ENCODE results near the gene PRPF4.
"Not testable (repeated sequence)": the region's sequence is repeated elsewhere in the genome, so short reads cannot be mapped to it uniquely, and the experiment has no call there.

The PRPF4 gene
- 21.6 to 59.1 (median 44.8) reads per million in 18 experiments for total RNA-seq

DNA sequence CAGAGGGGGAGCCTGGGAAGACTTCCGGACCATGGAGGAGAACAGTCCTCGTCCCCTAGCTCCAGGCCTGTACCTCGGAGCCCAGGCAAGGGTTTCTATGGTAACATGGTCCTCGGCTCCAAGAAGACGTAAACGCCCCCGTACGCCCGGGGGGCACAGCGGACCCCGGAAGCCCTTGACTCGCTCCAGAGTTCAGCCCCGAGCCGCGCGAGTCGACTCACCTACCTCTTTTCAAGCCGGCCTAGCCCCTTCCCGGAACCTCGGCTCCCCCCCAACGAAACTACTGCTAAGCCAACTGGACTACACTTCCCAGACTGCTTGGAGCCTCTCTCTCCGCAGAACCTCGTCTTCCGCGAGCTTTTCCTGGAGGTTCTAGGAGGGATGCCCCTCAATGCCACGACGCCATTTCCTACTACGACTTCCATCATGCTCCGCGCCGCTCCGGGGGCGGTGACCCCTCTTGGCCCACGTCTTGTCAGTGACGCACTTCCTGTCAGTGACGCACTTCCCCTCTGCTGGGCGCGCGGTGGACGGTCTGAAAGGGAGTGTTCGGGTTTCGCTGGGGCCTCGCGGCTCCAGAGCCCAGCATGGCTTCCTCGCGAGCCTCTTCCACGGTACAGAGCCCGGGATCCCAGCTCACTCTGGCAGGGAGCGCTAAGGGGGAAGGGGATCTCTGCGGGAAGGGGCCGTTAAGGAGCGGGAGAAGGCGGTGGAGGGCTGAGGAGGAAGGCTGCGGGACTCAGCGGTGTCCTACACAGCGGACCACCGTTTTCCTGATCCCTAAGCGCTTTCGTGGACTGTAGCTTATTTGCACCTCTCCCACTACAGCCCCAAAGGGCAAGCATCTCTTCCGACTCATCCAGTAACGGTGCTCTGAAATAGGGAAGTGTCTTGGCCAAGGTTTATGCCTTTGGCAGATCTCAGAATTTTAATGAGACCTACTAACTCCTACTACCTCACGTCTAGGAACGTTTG, at the start of gene PRPF4, which contains the start of gene CDC26:
TSS of gene PRPF4 (plus strand) at position 502 of the 975 bp plus-strand sequence. CDS start at position 588, 86 bp downstream.
TSS of gene CDC26 (minus strand) at position 416 of the 975 bp plus-strand sequence. CDS start 3,065 bp downstream, outside the sequence.
- peak; percentile 97 to 98 for DNase-seq

DNA sequence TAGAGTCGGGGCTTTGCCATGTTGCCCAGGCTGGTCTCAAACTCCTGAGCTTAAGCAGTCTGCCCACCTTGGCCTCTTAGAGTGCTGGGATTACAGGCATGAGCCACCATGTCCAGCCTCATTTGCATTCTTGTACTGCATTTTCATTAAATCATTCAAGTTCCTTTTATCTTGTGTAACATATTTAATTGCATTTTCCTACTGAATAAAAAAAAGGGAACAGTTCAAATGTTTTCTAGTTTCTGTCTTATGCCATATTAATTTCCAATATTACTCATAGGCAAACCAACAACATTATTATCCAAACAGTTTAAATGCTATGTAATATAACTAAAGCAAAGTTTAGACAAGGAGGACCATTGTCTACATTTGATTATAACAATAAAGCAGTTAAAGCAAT, 48.0 kb upstream of the PRPF4 start:
- peak in 1 of 2 donors; percentile 52 for DNase-seq

GRCh38 chr9:113228130-113228665, 47.3 kb upstream of the PRPF4 start:
- DNase-seq: no peak

GRCh38 chr9:113231701-113232100, 43.8 kb upstream of the PRPF4 start:
- DNase-seq: no peak

GRCh38 chr9:113235701-113236255, 39.7 kb upstream of the PRPF4 start:
- DNase-seq: not testable (repeated sequence)

DNA sequence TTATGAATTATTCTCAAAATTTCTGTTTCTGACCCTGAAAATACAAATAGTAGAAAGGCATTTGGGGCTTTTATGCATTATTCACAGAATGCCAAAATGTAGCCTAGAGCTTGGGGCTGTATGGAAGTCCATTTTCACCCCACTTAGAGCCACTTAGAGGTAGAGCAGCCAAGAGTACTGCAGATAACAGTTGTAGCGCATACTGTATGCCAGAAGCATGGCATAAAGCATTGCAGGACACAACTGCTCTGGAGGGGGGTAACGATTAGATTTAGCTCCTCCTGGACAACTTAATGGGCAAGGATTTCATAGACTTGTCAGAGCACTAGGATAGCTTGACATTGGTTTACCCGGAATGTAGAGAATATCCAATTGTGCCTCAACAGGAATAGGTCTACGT, 38.4 kb upstream of the PRPF4 start:
- DNase-seq: no peak

- DNase-seq: no peak
Observed at GRCh38 chr9:113238202-113238858, 37.1 kb upstream of the PRPF4 start.

- peak; percentile 43 to 50 for DNase-seq
Observed at GRCh38 chr9:113238859-113239232, 36.6 kb upstream of the PRPF4 start.

DNA sequence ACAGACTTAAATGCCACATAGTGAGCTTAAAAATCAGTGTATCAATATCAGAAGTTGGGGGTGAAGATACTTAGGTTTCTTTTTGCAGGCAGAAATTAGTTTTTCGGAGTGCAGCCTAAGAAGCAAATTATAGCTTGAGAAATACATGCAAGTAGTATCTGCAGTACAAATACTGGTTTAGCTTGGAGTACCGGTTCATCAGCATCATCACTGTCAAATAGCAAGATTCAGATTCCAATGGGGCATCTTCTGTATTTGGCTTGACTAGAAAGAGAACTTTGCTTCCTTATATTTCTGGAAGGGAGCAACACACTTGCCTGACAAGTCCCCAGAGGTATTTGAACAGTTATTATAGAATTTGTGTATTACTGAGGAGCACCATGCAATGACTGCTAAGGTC, 34.3 kb upstream of the PRPF4 start:
- no peak for DNase-seq

- no peak for DNase-seq
Observed at GRCh38 chr9:113244556-113244955, 30.9 kb upstream of the PRPF4 start.

- DNase-seq: peak in 1 of 2 donors; percentile 8
Observed at GRCh38 chr9:113245894-113246293, 29.6 kb upstream of the PRPF4 start.

DNA sequence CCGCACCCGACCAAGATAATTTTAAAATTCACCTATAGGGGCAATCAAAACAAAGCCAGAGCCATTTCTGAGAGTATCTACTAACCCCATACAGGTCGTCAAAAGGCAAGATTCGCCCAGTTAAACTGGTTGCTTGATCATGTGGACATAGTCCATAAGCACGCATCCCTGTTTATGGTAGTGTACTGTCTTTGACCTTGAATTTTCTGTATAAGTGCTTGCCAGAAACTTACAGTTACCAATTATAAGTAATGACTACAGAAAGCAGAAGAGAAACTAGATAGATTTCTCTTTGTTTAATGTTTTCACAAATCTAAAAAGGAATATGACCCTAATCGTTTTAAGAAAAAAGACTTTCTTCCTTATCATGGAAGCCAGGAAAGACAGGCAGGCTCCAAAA, 28.5 kb upstream of the PRPF4 start:
- DNase-seq: no peak

DNA sequence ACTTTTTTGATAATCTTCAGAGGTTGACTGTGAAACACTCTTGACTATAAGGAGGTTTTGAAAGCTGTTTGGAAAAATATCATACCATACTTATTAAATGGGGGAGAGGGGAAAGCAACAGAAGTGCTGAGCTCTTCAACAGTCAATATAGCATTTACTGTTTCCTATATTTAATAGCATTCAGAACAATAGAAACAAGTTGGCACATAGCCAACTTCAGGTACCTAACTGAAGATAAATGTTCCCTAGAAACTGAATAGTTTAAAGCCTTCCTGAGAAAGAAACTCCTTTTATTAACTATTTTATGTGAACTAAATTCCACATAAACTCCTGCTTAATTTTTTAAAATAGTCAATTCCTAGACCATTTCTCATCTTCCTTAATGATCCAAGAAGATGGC, 27.8 kb upstream of the PRPF4 start:
- no peak for DNase-seq

DNA sequence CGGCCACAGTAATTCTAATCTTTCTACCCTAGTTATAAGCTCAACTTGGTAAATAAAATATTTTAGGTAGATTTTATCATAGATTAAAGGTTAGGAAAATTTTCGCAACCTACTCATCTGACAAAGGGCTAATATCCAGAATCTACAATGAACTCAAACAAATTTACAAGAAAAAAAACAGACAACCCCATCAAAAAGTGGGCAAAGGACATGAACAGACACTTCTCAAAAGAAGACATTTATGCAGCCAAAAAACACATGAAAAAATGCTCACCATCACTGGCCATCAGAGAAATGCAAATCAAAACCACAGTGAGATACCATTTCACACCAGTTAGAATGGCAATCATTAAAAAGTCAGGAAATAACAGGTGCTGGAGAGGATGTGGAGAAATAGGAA, 25.8 kb upstream of the PRPF4 start:
- DNase-seq: not testable (repeated sequence)

DNA sequence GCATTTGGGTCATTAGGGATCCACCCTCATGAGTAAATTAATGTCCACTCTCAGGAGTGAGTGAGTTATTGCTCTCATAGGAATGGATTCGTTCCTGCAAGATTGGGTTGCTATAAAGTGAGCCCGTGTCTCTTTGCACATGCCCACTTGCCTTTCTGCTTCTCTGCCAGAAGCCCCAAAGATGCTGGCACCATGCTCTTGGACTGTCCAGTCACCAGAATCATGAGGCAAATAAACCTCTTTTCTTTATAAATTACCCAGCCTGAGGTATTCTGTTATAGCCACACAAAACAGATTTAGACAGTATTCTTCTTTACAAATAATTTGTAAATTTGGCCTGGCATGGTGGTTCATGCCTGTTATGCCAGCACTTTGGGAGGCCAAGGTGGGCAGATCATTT, 24.7 kb upstream of the PRPF4 start:
- no peak for DNase-seq

DNA sequence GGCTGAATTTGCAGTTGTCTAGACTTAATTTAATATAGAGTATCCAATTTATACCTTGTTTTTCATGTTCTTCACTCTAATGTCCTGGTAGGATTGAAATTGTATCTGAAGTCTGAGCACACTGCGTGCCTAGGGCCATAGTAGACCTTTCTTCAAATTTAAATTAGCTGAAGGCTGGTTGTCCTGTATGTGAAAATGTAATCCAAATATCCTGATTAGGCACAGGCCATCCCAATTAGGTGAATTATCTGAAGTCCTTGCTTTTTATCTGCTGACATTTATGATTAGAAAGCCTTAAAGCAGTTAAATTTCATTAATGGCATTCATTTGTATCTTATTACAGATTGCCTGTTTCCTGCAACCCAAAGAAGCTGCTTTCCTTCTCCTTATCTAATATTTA, 20.5 kb upstream of the PRPF4 start:
- no peak for DNase-seq

DNA sequence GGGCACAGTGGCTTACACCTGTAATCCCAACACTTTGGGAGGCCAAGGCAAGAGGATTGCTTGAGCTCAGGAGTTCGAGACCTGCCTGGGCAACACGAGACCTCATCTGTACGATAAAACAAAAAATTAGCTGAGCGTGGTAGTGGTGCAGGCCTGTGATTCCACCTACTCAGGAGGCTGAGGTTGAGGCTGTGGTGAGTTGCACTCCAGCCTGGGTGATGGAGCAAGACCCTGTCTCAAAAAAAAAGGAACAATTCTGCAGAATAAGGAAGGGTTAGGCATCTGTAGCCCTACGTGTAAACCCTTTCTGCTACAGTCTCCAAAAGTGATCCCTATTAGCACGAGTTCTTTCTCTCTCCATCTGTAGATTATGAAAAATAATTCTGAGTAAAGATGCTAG, 20.0 kb upstream of the PRPF4 start:
- peak; percentile 84 for DNase-seq

DNA sequence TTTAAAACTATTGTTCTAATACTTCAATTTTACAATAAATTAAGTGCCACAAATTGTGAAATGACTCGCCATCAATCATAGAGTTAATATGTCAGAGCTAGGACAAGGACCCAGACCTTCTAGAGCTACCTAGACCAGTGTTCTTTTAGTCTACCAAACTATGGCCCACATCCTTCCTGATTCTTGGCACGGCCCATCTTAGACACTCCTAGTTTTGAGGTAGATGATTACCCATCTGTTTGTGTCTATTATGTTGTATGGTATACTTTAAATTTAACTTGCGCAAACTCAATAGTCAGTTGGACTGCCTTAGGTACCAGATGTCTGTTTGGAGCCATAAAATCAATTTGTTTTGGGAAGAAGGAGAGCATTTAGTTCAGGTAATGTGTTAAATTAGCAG, 17.6 kb upstream of the PRPF4 start:
- no peak for DNase-seq

GRCh38 chr9:113258282-113258681, 17.2 kb upstream of the PRPF4 start:
- no peak for DNase-seq

DNA sequence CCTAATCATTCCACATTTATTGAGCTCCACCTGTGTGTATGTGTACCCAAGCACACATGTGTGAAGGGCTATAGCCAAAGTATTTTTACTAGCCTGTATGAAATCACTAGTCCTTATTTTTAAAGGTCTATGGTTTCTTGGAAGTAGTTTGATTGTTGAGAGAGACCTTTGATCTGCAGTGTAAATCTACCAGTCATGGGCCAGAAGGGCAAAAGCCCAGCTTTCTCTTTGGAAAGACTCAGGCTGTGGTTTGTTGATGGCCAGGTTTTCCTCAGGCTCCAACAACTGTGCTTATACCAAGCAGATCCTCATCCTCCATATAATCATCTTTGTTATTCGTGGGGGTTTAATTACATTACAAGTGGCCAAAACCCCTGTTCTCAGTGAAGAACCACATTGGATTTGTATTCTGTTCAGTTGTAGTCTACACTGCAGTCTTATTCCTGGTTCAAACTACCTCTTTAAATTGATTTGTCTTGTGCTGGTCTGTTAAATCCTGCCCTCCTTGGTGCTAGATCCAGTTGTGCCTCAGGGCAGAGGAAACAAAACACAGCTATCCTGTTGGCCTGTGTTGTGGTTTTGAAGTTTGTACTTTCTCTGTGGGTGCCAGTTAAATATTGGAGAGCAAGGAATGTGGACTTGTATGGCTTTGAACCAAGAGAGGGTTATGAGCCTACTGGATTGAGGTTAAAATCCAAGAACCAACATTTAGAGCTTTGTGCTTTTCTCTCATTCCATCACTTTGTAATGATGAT, 13.4 kb upstream of the PRPF4 start:
- no peak for DNase-seq

DNA sequence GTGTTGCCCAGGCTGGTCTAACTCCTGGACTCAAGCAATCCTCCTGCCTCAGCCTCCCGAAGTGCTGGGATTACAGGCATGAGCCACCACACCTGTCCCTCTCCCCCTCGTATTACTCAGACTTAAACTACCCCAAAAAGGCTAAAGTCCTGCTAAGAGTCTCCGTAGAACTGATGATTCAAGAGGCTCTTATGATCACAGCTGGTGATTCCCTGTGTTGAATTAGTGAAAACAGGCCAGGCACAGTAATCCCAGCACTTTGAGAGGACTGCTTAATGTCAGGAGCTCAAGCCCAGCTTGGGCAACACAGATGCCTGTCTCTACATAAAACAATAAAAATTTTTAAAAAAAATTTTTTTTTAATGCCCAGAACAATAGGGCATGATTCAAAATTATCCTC, 9.3 kb upstream of the PRPF4 start:
- DNase-seq: no peak

- no peak for DNase-seq
Observed at GRCh38 chr9:113267911-113268566, 7.4 kb upstream of the PRPF4 start.

Measured in inflammatory macrophage (primary cell).